MM.1S (cell line): ENCODE measurements around the gene AGAP3.

Experiments used
- DNase-seq: peaks from one replicate; pipeline ENCODE4 v3.0.0-alpha.2; 2015
- H2AFZ ChIP-seq: fragments of 300-600 bp; sonication (generic); 2 replicates; pipeline ENCODE4 v1.6.0; 2016; ENCODE audit warnings: antibody characterized with exemption, low read length
- H3F3A ChIP-seq: fragments of 300-600 bp; sonication (generic); 2 replicates; pipeline ENCODE4 v1.6.1; 2016; ENCODE audit warnings: mild to moderate bottlenecking, antibody characterized with exemption, low read length, moderate library complexity, mixed read lengths; ENCODE audit not compliant: insufficient read depth
- H3K27ac ChIP-seq: fragments of 300-600 bp; sonication (generic); 2 replicates; pipeline ENCODE4 v1.5.1; 2016; ENCODE audit warnings: mild to moderate bottlenecking, low read length
- H3K27me3 ChIP-seq: fragments of 300-600 bp; sonication (generic); replicated peaks from 2 replicates; pipeline ENCODE4 v1.6.0; 2016; ENCODE audit warnings: low read length; ENCODE audit not compliant: insufficient read depth
- H3K36me3 ChIP-seq: fragments of 300-600 bp; sonication (generic); replicated peaks from 2 replicates; pipeline ENCODE4 v1.6.1; 2016; ENCODE audit warnings: mild to moderate bottlenecking, low read length, mixed read lengths; ENCODE audit not compliant: insufficient read depth
- H3K4me1 ChIP-seq: fragments of 300-600 bp; sonication (generic); 2 replicates; pipeline ENCODE4 v1.6.1; 2016; ENCODE audit warnings: low read length, mixed read lengths
- H3K4me2 ChIP-seq: fragments of 300-600 bp; sonication (generic); 2 replicates; pipeline ENCODE4 v1.6.0; 2016; ENCODE audit warnings: low read depth, low read length
- H3K4me3 ChIP-seq: fragments of 300-600 bp; sonication (generic); 2 replicates; pipeline ENCODE4 v1.5.1; 2016; ENCODE audit warnings: low read length, mixed read lengths
- H3K79me2 ChIP-seq: fragments of 300-600 bp; sonication (generic); 2 replicates; pipeline ENCODE4 v1.6.1; 2016; ENCODE audit warnings: mixed run types, low read length, mixed read lengths
- H3K9ac ChIP-seq: fragments of 300-600 bp; sonication (generic); 2 replicates; pipeline ENCODE4 v1.6.1; 2016; ENCODE audit warnings: low read length, mixed read lengths
- H3K9me2 ChIP-seq: fragments of 300-600 bp; sonication (generic); replicated peaks from 2 replicates; pipeline ENCODE4 v1.6.1; 2016; ENCODE audit warnings: mild to moderate bottlenecking, low read length, mixed read lengths; ENCODE audit not compliant: insufficient read depth
- H3K9me3 ChIP-seq: fragments of 300-600 bp; sonication (generic); replicated peaks from 2 replicates; pipeline ENCODE4 v1.6.1; 2016; ENCODE audit warnings: mild to moderate bottlenecking, low read length, mixed read lengths; ENCODE audit not compliant: insufficient read depth
- H4K20me1 ChIP-seq: fragments of 300-600 bp; sonication (generic); 2 replicates; pipeline ENCODE4 v1.6.1; 2016; ENCODE audit warnings: mild to moderate bottlenecking, low read length, moderate library complexity, mixed read lengths; ENCODE audit not compliant: insufficient read depth
- CTCF ChIP-seq: fragments of 300-600 bp; sonication (generic); IDR thresholded peaks from 2 replicates; pipeline ENCODE4 v1.5.1; 2016; ENCODE audit warnings: antibody characterized with exemption, low read length, mixed read lengths
- EZH2 ChIP-seq: fragments of 300-600 bp; sonication (generic); optimal IDR thresholded peaks from 2 replicates; pipeline ENCODE3; 2017; ENCODE audit warnings: low read depth, mild to moderate bottlenecking, antibody characterized with exemption, low read length, mixed read lengths
- EZH2phosphoT487 ChIP-seq: fragments of 300-600 bp; sonication (generic); IDR thresholded peaks from 2 replicates; pipeline ENCODE4 v1.6.1; 2018; ENCODE audit warnings: antibody characterized with exemption, low read length

AGAP3 gene

GRCh38 chr7:151193203-151193978 lies 107.1 kb downstream of the AGAP3 start:
- Histone ChIP-seq H3K79me2 (no peaks in the 10 kb centered on the region), H3K4me2 (no peak overlapping the region), H3K27ac (no peak overlapping the region), H3K9me2 (no peaks in the 10 kb centered on the region), H3K9me3 (no peaks in the 10 kb centered on the region), H4K20me1 (no peaks in the 10 kb centered on the region), H3K9ac (no peak overlapping the region), H3F3A (no peaks in the 10 kb centered on the region), H3K27me3 (peaks cover 100% of the 10 kb centered on the region), H3K4me3 (no peak overlapping the region), H3K4me1 (no peaks in the 10 kb centered on the region), H3K36me3 (no peaks in the 10 kb centered on the region), H2AFZ (no peak overlapping the region)
- DNase-seq, result no peak
- no peak for TF ChIP-seq CTCF
- TF ChIP-seq EZH2, result no peak
- no peak for TF ChIP-seq EZH2phosphoT487
